RWPE2 (cell line): ENCODE results near the gene PGRMC2.

Experiments
- ATAC-seq: fragments of 200-7000 bp; cut with Tn5 transposase; 3 replicates; pipeline ENCODE4 v1.9.1; 2021; ENCODE audit warnings: low read depth
- DNase-seq: peaks from one replicate; pipeline ENCODE4 v3.0.0-alpha.2; 2020; ENCODE audit warnings: low spot score
- H3K27ac ChIP-seq: fragments of 450-650 bp; 2 replicates; pipeline ENCODE4 v1.5.1; 2017; ENCODE audit warnings: mild to moderate bottlenecking; ENCODE audit not compliant: poor library complexity, severe bottlenecking
- H3K27me3 ChIP-seq: fragments of 250-450 bp; sonication (Bioruptor Pico); 2 replicates; pipeline ENCODE4 v1.5.1; 2021; ENCODE audit warnings: mild to moderate bottlenecking, moderate library complexity; ENCODE audit not compliant: insufficient read depth, poor library complexity, severe bottlenecking
- H3K36me3 ChIP-seq: fragments of 250-450 bp; sonication (Bioruptor Pico); 2 replicates; pipeline ENCODE4 v1.5.1; 2020; ENCODE audit warnings: low read depth, mild to moderate bottlenecking, moderate library complexity
- H3K4me1 ChIP-seq: fragments of 250-450 bp; sonication (Bioruptor Pico); 2 replicates; pipeline ENCODE4 v1.5.1; 2021; ENCODE audit warnings: mild to moderate bottlenecking, moderate library complexity; ENCODE audit not compliant: insufficient read depth, poor library complexity, severe bottlenecking
- H3K4me3 ChIP-seq: fragments of 250-450 bp; sonication (Bioruptor Pico); 2 replicates; pipeline ENCODE4 v1.5.1; 2021; ENCODE audit warnings: mild to moderate bottlenecking, moderate library complexity; ENCODE audit not compliant: severe bottlenecking
- H3K9me3 ChIP-seq: fragments of 250-450 bp; sonication (Bioruptor Pico); 2 replicates; pipeline ENCODE4 v1.5.1; 2021; ENCODE audit warnings: mild to moderate bottlenecking, moderate library complexity; ENCODE audit not compliant: severe bottlenecking
- CTCF ChIP-seq: fragments of 450-650 bp; IDR thresholded peaks from one replicate; pipeline ENCODE4 v1.5.1; 2017; ENCODE audit warnings: mild to moderate bottlenecking, moderate library complexity; ENCODE audit not compliant: poor library complexity, severe bottlenecking

Gene PGRMC2

GRCh38 chr4:128303986-128304385 is 16.4 kb upstream of the PGRMC2 start:
- ATAC-seq (no peak), DNase-seq (no peak)
- H3K27ac ChIP-seq = no peak overlapping the region
- no peaks in the 10 kb centered on the region for H3K27me3 ChIP-seq
- TF ChIP-seq CTCF = no peak
- H3K4me3 ChIP-seq = no peak overlapping the region
- no peaks in the 10 kb centered on the region for H3K36me3 ChIP-seq
- no peaks in the 10 kb centered on the region for H3K4me1 ChIP-seq
- peaks cover 1% of the 10 kb centered on the region for H3K9me3 ChIP-seq

GRCh38 chr4:128303405-128303785 is 15.8 kb upstream of the PGRMC2 start:
- H3K36me3 ChIP-seq = no peaks in the 10 kb centered on the region
- no peaks in the 10 kb centered on the region for H3K4me1 ChIP-seq
- no peak overlapping the region for H3K27ac ChIP-seq
- peaks cover 1% of the 10 kb centered on the region for H3K9me3 ChIP-seq
- no peak for ATAC-seq
- no peak for DNase-seq
- H3K4me3 ChIP-seq = no peak overlapping the region
- TF ChIP-seq CTCF = no peak
- H3K27me3 ChIP-seq = no peaks in the 10 kb centered on the region

GRCh38 chr4:128301979-128302378 is 14.4 kb upstream of the PGRMC2 start:
- H3K27ac ChIP-seq = no peak overlapping the region
- no peaks in the 10 kb centered on the region for H3K36me3 ChIP-seq

GRCh38 chr4:128299848-128300247 is 12.2 kb upstream of the PGRMC2 start:
- no peak for DNase-seq
- no peak for ATAC-seq
- H3K4me1 ChIP-seq = no peaks in the 10 kb centered on the region

More at GRCh38 chr4:128301979-128302378, 14.4 kb upstream of the PGRMC2 start:
- Histone ChIP-seq H3K4me3 (no peak overlapping the region), H3K9me3 (peaks cover 1% of the 10 kb centered on the region), H3K4me1 (no peaks in the 10 kb centered on the region), H3K27me3 (no peaks in the 10 kb centered on the region)
- no peak for DNase-seq
- ATAC-seq = no peak
- no peak for TF ChIP-seq CTCF

More at GRCh38 chr4:128299848-128300247, 12.2 kb upstream of the PGRMC2 start:
- no peaks in the 10 kb centered on the region for H3K27me3 ChIP-seq
- TF ChIP-seq CTCF = no peak
- H3K4me3 ChIP-seq = no peak overlapping the region
- H3K27ac ChIP-seq = no peak overlapping the region
- H3K9me3 ChIP-seq = peaks cover 1% of the 10 kb centered on the region
- H3K36me3 ChIP-seq = no peaks in the 10 kb centered on the region
